DOHH2 (cell line): ENCODE measurements around the gene NMNAT2.

Experiments used
- EZH2phosphoT487 ChIP-seq: fragments of 200-600 bp; sonication (generic); IDR thresholded peaks from 2 replicates; pipeline ENCODE4 v1.6.1; 2017; ENCODE audit warnings: borderline replicate concordance, mild to moderate bottlenecking, antibody characterized with exemption, low read length, moderate library complexity, mixed read lengths
- TF ChIP-seq, protein P1 (sequence below): fragments of 200-600 bp; sonication (generic); IDR thresholded peaks from one replicate; pipeline ENCODE4 v1.5.1; 2014; ENCODE audit warnings: antibody characterized with exemption, mild to moderate bottlenecking, low read depth, low read length; ENCODE audit not compliant: poor library complexity, severe bottlenecking

DNA sequence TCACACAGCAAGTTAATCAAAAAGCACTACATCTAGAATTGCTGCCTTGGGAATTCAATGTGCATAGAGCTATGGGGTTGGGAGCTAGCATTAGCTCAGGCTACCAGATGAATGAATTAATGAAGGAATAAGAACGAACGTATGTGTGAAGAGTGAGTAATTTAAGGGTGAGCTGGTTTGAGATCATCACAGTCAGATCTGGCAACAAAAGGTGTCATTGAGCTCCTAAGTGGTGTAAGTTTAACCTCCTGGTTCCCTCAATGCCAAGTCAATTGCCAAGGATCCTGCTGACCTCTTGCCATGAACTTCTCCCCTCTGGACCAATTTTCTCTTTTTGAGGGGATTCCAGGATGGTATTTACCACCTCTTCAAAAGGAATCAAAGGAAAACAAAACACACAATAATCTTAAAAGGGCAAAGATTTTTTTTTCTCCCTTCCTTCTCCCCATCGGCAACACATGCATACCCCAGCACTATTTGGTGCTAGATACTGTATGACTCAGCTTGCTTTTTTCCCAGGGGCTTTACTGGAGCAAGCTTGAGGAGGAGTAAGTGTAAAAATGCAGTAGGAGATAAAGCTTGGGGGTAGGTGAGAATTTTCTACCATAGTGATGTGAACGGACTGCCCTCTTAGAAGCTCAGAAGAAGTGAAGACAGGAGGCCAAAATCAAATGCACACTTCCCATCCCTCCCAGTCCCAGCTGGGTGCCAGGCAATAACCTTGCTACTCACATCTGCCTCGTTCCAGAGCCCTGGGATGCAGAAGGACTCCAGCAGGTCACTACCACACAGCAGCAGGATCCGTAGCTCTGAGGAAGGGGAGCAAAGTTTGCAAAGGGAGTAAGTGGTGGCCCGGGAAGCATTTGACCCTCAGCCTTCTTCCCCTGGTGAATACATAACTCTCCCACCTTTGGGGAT lies 140.1 kb downstream of the NMNAT2 start:
- TF ChIP-seq, protein P1, sequence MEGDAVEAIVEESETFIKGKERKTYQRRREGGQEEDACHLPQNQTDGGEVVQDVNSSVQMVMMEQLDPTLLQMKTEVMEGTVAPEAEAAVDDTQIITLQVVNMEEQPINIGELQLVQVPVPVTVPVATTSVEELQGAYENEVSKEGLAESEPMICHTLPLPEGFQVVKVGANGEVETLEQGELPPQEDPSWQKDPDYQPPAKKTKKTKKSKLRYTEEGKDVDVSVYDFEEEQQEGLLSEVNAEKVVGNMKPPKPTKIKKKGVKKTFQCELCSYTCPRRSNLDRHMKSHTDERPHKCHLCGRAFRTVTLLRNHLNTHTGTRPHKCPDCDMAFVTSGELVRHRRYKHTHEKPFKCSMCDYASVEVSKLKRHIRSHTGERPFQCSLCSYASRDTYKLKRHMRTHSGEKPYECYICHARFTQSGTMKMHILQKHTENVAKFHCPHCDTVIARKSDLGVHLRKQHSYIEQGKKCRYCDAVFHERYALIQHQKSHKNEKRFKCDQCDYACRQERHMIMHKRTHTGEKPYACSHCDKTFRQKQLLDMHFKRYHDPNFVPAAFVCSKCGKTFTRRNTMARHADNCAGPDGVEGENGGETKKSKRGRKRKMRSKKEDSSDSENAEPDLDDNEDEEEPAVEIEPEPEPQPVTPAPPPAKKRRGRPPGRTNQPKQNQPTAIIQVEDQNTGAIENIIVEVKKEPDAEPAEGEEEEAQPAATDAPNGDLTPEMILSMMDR: no peak
- no peak for TF ChIP-seq EZH2phosphoT487
